HG03469 (cell line): ENCODE measurements around the gene IFNA13.
A peak's percentile ranks its signal among the peaks of the same experiment; 100 is the strongest.

Experiments
- ATAC-seq: cut with Tn5 transposase; IDR thresholded peaks from one replicate; pipeline ENCODE4 v1.9.1; 2021; ENCODE audit warnings: mild to moderate bottlenecking, moderate library complexity, moderate number of reproducible peaks; ENCODE audit not compliant: unreplicated experiment

Gene IFNA13

DNA sequence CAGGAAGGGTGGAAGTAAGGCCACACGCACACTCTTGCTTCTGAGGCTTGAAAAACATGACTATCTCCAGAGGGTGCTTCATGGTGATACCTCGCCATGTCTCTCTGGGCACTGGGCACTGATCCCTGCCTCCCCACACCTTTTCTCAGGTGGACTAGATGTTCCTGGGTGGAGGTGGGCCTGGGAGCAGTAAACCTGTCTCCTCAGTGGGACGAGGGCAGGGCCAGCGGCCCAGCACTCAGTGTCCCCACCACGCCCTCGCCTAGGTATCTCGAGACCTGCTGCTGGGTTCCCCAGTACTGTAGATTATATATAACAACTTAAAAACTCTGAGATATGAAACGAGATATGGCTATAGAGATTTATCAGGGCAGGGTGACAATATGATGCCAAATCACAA is 5.6 kb downstream of the IFNA13 start:
- ATAC-seq, result no peak

DNA sequence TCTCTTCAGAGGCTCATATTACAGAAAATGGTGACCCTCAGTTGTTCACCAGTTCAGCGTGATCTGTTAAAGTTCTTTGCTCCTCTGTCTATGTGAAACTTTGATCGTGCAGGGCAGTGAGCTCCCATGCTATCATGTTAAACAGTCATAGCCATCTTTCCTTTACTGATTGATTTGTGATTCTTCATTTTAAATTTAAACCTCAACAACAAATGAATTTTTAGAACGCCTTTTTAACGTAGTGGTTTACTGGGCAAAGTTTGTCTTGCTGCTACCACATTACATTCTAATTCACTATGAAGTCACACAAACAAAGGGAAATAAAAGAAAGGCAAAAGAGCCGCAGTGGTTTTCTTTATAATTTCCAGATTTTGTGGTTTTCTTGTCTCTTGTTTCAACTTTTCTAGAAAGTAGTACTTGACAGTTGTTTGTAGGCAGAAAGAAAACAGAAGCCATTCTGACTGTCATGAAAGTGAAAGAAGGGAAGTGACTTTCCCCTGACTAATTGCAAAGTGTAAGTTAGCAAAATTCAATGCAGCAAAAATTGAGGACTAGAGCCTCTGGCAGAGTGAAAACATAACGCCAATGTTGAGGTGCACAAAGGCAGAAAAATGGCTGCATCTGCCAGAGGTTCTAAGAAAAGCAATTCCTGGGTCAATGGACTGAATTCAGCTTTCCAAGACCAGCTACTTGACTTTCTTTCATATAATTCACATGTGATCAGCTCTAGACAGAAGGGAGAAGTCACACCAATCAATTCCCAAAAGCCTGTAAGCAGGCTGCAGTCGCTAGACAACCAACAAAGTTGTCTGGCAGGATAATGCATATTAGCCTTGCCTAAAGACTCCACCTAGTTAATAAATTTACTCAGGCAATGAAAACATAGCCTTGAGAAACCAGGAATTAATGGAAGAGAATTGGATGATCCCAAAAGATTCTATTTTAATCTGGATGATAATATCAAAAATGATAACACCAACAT is 10.1 kb downstream of the IFNA13 start:
- peak; percentile 89 for ATAC-seq

DNA sequence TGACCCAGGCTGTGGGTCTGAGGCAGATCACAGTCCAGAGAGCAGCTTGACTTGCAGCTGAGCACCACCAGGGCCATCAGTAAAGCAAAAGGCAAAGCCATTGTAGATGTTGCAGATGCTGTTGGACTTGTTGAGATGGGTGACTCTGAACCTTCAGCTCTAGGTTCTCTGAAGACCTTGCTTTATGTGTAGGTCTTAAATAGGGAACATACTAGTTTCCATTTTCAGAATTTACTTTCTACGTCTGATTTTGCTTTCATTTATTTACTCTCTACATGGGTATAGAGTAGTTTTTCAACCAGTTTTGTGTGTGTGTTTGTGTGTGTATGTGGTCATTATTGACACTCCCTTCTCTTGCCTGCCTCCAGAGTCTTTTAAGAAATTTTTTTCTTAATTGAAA is 17.1 kb downstream of the IFNA13 start, which contains the start of gene IFNA6:
TSS of gene IFNA6 (minus strand) at position 101 of the 400 bp plus-strand sequence. CDS start at position 101, 0 bp downstream.
- ATAC-seq, result no peak

DNA sequence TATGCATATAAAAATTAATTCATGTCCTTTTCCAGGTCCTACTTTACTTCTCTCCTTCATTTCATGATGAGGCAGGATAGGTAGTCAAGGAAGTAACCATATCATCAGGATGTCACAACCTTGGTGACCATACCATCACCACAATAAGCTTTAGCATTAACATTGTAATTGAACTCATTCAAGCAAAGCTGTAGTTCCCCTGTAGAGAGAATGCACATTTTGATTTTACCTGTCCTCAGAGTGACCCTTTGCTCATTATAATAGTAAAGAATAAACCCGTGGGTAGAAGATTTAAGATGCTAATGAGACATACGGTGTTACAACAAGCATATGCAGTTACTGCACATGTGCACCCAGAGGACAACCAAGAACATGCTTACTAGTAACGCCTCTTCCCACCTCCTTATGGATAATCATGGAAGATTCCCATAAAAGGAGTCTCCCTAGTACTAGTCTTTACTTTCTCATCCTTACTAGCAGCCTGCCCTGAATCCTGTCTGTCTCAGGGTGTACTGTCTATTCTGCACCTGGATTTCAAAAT is 19.4 kb downstream of the IFNA13 start:
- ATAC-seq, result no peak

- ATAC-seq, result no peak
These were observed 27.1 kb downstream of the IFNA13 start for GRCh38 chr9:21340735-21341134.

DNA sequence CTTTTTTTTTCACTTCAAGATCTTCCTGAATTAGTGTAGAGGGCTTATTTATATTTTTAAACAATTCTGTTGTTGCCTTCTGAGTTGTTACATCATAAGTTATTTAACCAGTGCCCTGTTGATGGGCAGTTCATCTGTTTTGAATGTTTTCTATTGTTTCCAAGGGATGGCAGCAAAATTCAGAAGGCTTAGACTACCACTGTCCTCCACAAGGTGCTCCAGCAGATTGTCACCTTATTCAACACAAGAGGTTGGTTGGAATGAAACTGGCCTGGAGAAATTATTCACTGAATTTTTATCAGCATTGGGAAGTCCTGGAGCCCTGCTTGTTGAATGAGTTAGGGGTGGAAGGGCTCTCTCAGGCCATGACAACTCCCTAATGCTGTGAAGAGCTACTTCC is 31.4 kb downstream of the IFNA13 start:
- ATAC-seq, result no peak

DNA sequence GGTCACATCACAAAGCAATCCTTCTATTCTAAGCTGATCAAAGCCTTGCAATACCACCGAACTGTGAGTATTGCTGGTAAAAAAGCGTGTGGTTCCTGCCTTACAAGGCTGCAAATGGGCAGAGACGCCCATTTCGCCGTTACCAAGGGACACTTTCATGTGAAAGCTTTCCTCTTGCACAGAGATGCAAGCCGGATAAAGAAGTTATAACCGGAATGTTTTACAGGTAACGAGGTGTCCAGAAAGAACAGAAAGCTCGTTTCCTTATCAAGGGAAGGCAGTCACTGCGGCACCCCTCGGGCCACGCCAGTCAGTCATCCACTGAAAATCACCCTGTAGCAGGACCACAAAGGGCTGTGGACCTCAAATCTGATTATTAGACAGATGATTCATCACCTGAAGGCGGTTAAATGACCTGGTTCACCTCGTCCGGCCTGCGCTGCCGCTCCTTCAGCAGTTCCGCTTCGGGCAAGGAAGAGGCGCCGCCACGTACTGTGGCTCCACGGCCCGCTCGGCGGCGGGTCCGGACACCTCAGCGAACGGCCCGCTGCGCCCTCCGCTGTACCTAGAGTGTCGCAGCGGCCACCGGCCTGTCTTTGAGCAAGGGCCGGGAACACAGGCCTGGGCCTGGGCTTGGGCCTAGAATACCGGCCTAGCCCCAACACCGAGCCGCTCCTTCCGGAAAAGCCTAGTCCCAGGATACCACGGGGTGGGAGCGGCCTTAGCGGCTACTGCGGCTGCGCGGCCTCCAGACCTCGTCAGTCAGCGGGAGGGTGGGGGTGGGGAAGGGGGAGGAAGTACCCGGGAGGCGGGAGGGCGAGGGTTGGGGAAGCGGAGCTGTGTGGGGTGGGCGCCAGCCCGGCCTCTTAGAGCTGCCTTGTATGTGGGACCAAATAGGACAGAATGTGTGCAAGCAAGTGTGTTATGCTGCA is 32.9 kb downstream of the IFNA13 start, which contains the start of gene KLHL9:
TSS of gene KLHL9 (minus strand) at position 704 of the 932 bp plus-strand sequence. CDS start at position 159, 545 bp downstream.
- ATAC-seq, result peak; percentile 84

GRCh38 chr9:21333226-21333625 is 34.6 kb downstream of the IFNA13 start:
- ATAC-seq, result no peak

- ATAC-seq, result no peak
These were observed 36.0 kb downstream of the IFNA13 start for GRCh38 chr9:21331676-21332402.

GRCh38 chr9:21326526-21327139 is 41.2 kb downstream of the IFNA13 start:
- ATAC-seq, result peak; percentile 71

DNA sequence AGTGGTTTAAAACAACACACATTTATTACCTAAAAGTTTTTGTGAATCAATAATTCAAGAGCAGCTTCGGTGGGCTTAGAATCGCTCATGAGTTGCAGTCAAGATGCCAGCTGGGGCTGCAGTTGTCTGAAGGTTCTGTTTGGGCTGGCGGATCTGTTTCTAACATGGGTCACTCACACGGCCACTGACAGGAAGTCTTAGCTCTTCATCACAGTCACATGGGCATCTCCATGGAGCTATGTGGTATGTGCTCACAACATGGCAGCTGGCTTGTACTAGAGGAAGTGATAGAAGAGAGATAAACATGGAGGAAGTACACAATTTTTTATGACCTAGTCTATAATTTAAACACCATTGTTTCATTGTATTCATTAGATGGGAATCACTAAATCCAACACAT is 43.8 kb downstream of the IFNA13 start:
- no peak for ATAC-seq

- ATAC-seq, result no peak
These were observed 44.9 kb downstream of the IFNA13 start for GRCh38 chr9:21322911-21323461.

DNA sequence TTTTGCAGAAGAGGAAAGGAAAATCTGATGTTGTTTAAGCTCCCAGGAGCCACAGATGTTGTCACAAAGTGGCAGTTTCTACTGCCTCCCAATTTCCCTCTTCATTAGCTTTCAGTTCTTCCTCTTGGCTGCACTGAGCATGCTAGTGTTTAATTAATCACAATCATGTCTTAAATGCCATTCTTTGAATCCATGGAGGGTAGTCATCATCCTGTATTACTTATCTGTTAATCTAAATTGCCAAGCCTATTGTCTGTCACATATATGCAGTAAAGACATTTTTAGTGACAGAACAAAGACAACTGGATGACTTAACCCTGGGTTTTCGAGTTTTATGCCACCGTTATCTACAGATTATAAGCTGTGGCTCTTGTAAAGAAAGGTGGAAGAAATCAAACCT is 47.4 kb downstream of the IFNA13 start:
- no peak for ATAC-seq

DNA sequence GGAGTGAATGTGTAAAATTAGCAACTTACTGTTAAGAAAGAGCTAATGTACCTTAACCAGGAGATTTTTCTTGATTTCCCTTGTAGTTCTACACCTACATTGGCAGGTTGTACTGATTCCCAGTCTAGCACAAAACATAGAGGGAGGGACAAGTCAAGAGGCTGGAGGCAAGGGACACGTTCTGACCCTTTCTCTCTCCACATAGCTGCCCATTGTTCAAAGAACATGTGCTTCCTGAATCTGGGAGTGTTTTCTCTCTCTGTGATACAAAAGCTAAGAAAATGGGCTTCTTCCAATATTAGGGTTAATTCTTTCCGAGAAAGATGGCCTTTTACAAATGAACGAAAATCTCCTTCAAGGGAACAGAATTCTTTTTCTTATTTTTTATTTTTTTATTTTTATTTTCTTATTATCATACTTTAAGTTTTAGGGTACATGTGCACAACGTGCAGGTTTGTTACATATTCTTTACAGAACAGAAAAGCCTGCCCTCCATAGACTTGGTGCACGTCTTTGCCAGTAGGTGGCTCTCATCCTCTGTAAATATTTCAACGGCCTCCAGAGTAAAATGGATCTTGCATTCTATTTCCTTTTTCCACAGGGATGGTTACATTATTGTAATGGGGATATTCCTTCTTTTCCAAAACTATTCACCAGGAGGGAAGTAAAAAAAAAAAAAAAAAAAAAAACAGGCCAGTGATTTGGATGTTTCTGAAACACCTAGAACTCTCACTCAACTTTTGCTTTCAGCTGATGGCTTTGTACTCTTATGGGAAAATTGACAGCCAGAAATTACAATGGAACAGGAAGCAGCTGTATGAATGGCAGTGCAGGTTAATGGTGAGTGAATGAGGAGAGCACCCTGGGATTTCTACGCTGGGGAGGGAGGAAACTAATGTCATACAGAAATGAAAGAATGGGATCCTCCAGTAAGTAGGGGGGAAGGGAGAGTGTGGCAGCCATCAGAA is 49.6 kb downstream of the IFNA13 start:
- no peak for ATAC-seq
